Fibroblast of mammary gland (primary cell): Measurements from ENCODE around the gene KRTAP29-1.
"Not testable (repeated sequence)": the region's sequence is repeated elsewhere in the genome, so short reads cannot be mapped to it uniquely, and the experiment has no call there.

ENCODE experiments used
- DNase-seq: peaks from one replicate; pipeline ENCODE4 v3.0.0-alpha.2; 2010; ENCODE audit warnings: low read depth
- H3K4me3 ChIP-seq: 2 replicates; pipeline ENCODE4 v1.5.1; 2011; ENCODE audit warnings: low read depth, mild to moderate bottlenecking, low read length, moderate library complexity; ENCODE audit not compliant: control insufficient read depth
- CTCF ChIP-seq: conservative IDR thresholded peaks from 2 replicates; pipeline ENCODE4 v1.5.1; 2011; ENCODE audit warnings: low read depth, low read length, inconsistent platforms; ENCODE audit not compliant: control insufficient read depth, insufficient read depth

KRTAP29-1 gene

GRCh38 chr17:41301916-41302901 lies at the start of gene KRTAP29-1:
TSS of gene KRTAP29-1 (minus strand) at chr17:41302851. CDS start at chr17:41302851, 0 bp downstream.
- no peak for TF ChIP-seq CTCF
- DNase-seq = no peak

GRCh38 chr17:41351177-41351576 lies 48.5 kb upstream of the KRTAP29-1 start:
- DNase-seq = no peak
- no peak for TF ChIP-seq CTCF
- no peak overlapping the region for H3K4me3 ChIP-seq

More at GRCh38 chr17:41301916-41302901, at the start of gene KRTAP29-1:
- H3K4me3 ChIP-seq = no peak within 1 kb of the TSS

- H3K4me3 ChIP-seq, DNase-seq: not testable (repeated sequence)
Observed at GRCh38 chr17:41350381-41350878, 47.8 kb upstream of the KRTAP29-1 start, which contains the start of gene KRT33A. TSS of gene KRT33A (minus strand) at chr17:41350828. CDS start at chr17:41350767, 61 bp downstream.

- no peak overlapping the region for H3K4me3 ChIP-seq
- TF ChIP-seq CTCF = no peak
Observed at GRCh38 chr17:41347869-41348760, 45.5 kb upstream of the KRTAP29-1 start.

GRCh38 chr17:41346421-41346820 lies 43.8 kb upstream of the KRTAP29-1 start:
- H3K4me3 ChIP-seq, DNase-seq: not testable (repeated sequence)

More at GRCh38 chr17:41347869-41348760, 45.5 kb upstream of the KRTAP29-1 start:
- no peak for DNase-seq

GRCh38 chr17:41345992-41346391 lies 43.3 kb upstream of the KRTAP29-1 start:
- no peak for TF ChIP-seq CTCF
- DNase-seq = no peak
- H3K4me3 ChIP-seq = no peak overlapping the region

- no peak for TF ChIP-seq CTCF
- DNase-seq = no peak
- no peak overlapping the region for H3K4me3 ChIP-seq
Observed at GRCh38 chr17:41343029-41343428, 40.4 kb upstream of the KRTAP29-1 start.
